ENCODE data around the gene LMF1.

LMF1 gene

GRCh38 chr16:970766-971581 is at the start of gene LMF1:
Gene LMF1 (minus strand): TSS chr16:970984. CDS start chr16:970980, 4 bp downstream.
- DNase-seq: peak; percentile 57

- DNase-seq: no peak
Observed at GRCh38 chr16:1020091-1020399, 49.3 kb upstream of the LMF1 start.

- DNase-seq: no peak
Observed at GRCh38 chr16:1019231-1020090, 48.7 kb upstream of the LMF1 start.

GRCh38 chr16:1018447-1019198 is 47.8 kb upstream of the LMF1 start:
- no peak for DNase-seq

GRCh38 chr16:1014771-1015495 is 44.1 kb upstream of the LMF1 start:
- no peak for DNase-seq

- DNase-seq: no peak
Observed at GRCh38 chr16:1014221-1014620, 43.4 kb upstream of the LMF1 start.

GRCh38 chr16:1013593-1013900 is 42.8 kb upstream of the LMF1 start:
- no peak for DNase-seq

GRCh38 chr16:1012722-1013592 is 42.2 kb upstream of the LMF1 start:
- no peak for DNase-seq

- DNase-seq: no peak
Observed at GRCh38 chr16:1012135-1012534, 41.4 kb upstream of the LMF1 start.

- DNase-seq: no peak
Observed at GRCh38 chr16:1011316-1012082, 40.7 kb upstream of the LMF1 start.

- DNase-seq: no peak
Observed at GRCh38 chr16:1010815-1011214, 40.0 kb upstream of the LMF1 start.

GRCh38 chr16:1010251-1010650 is 39.5 kb upstream of the LMF1 start:
- DNase-seq: no peak

GRCh38 chr16:1009358-1010150 is 38.8 kb upstream of the LMF1 start:
- DNase-seq: no peak

- no peak for DNase-seq
Observed at GRCh38 chr16:1008085-1008484, 37.3 kb upstream of the LMF1 start.

GRCh38 chr16:1007284-1007850 is 36.6 kb upstream of the LMF1 start:
- no peak for DNase-seq

- DNase-seq: no peak
Observed at GRCh38 chr16:1006781-1007180, 36.0 kb upstream of the LMF1 start.

GRCh38 chr16:1005286-1005685 is 34.5 kb upstream of the LMF1 start:
- no peak for DNase-seq

GRCh38 chr16:1003391-1004347 is 32.9 kb upstream of the LMF1 start:
- DNase-seq: no peak
